NCI-H1105 treated with DMSO at 0.1 percent for 48 hours (cell line): Measurements from ENCODE around the gene ADK.
"Not testable (repeated sequence)": the region's sequence is repeated elsewhere in the genome, so short reads cannot be mapped to it uniquely, and the experiment has no call there.

Experiments used
- DNase-seq: peaks from one replicate; lab custom pipeline; 2025; lab: John Stamatoyannopoulos, UW

ADK gene

GRCh38 chr10:74300666-74301065 lies 149.6 kb downstream of the ADK start:
- no peak for DNase-seq

GRCh38 chr10:74305730-74306129 lies 154.7 kb downstream of the ADK start:
- no peak for DNase-seq

GRCh38 chr10:74306227-74306982 lies 155.4 kb downstream of the ADK start:
- no peak for DNase-seq

- DNase-seq = peak; percentile 53
Observed at GRCh38 chr10:74307061-74307651, 156.1 kb downstream of the ADK start.

GRCh38 chr10:74310652-74311257 lies 159.7 kb downstream of the ADK start:
- DNase-seq = peak; percentile 40

- no peak for DNase-seq
Observed at GRCh38 chr10:74314166-74314565, 163.1 kb downstream of the ADK start.

- no peak for DNase-seq
Observed at GRCh38 chr10:74320026-74320425, 169.0 kb downstream of the ADK start.

GRCh38 chr10:74320717-74321116 lies 169.7 kb downstream of the ADK start:
- no peak for DNase-seq

GRCh38 chr10:74322141-74322540 lies 171.1 kb downstream of the ADK start:
- no peak for DNase-seq

GRCh38 chr10:74322565-74322964 lies 171.5 kb downstream of the ADK start:
- DNase-seq = no peak

GRCh38 chr10:74328388-74328787 lies 177.4 kb downstream of the ADK start:
- DNase-seq = no peak

GRCh38 chr10:74329873-74330272 lies 178.9 kb downstream of the ADK start:
- no peak for DNase-seq

- DNase-seq = no peak
Observed at GRCh38 chr10:74330646-74331045, 179.6 kb downstream of the ADK start.

- DNase-seq = no peak
Observed at GRCh38 chr10:74332398-74332797, 181.4 kb downstream of the ADK start.

GRCh38 chr10:74333174-74333573 lies 182.2 kb downstream of the ADK start:
- DNase-seq = no peak

GRCh38 chr10:74334221-74334620 lies 183.2 kb downstream of the ADK start:
- DNase-seq = no peak

- no peak for DNase-seq
Observed at GRCh38 chr10:74335501-74335900, 184.5 kb downstream of the ADK start.

- no peak for DNase-seq
Observed at GRCh38 chr10:74337330-74338016, 186.5 kb downstream of the ADK start.

GRCh38 chr10:74342991-74343390 lies 192.0 kb downstream of the ADK start:
- no peak for DNase-seq

- DNase-seq = no peak
Observed at GRCh38 chr10:74343804-74344203, 192.8 kb downstream of the ADK start.

- DNase-seq = no peak
Observed at GRCh38 chr10:74344306-74344705, 193.3 kb downstream of the ADK start.

GRCh38 chr10:74347522-74347921 lies 196.5 kb downstream of the ADK start:
- no peak for DNase-seq

- DNase-seq = not testable (repeated sequence)
Observed at GRCh38 chr10:74353021-74353420, 202.0 kb downstream of the ADK start.
